Upper lobe of left lung (tissue), 6 donors: ENCODE measurements around the gene MAST4. TPM values are rescaled to one million over a fixed set of nuclear protein-coding genes. Genes with fewer than 3 reads are reported as not detected.

Experiments used
- ATAC-seq, 2 donors: fragments of 200-7000 bp; cut with Tn5 transposase; one replicate each; pipeline ENCODE4 v1.9.1; 2022; ENCODE audit warnings: mild to moderate bottlenecking in 2 of 2, moderate library complexity in 2 of 2; ENCODE audit not compliant: low FRiP score in 2 of 2
- DNase-seq, 2 donors: peaks; one replicate each; pipeline ENCODE4 v3.0.0-alpha.2; 2019 to 2020
- H3K27ac ChIP-seq, 4 donors: fragments of 200-600 bp; sonication (generic); one replicate each; pipeline ENCODE4 v1.5.1; 2016 to 2019
- H3K27me3 ChIP-seq, 4 donors: fragments of 200-600 bp; sonication (generic); one replicate each; pipeline ENCODE4 v1.5.1; 2017 to 2019
- H3K36me3 ChIP-seq, 4 donors: fragments of 200-600 bp; sonication (generic); one replicate each; pipeline ENCODE4 v1.5.1; 2016 to 2019
- H3K4me1 ChIP-seq, 4 donors: fragments of 200-600 bp; sonication (generic); one replicate each; pipeline ENCODE4 v1.5.1; 2018 to 2019
- H3K4me3 ChIP-seq, 4 donors: fragments of 200-600 bp; sonication (generic); one replicate each; pipeline ENCODE4 v1.5.1; 2017 to 2019; ENCODE audit warnings: mild to moderate bottlenecking in 2 of 4, moderate library complexity in 1 of 4
- H3K9me3 ChIP-seq, 4 donors: fragments of 200-600 bp; sonication (generic); one replicate each; pipeline ENCODE4 v1.5.1; 2018 to 2019
- CTCF ChIP-seq, 6 experiments: fragments of 450-650 bp in 4 of 6; fragments of 200-600 bp in 2 of 6; sonication (generic) in 2 of 6; IDR thresholded peaks; one replicate each; pipeline ENCODE4 v1.5.1; 2016 to 2019; ENCODE audit warnings: antibody characterized with exemption in 6 of 6
- EP300 ChIP-seq, 4 donors: sonication (generic); formaldehyde crosslinking; IDR thresholded peaks; one replicate each; pipeline ENCODE4 v1.5.1; 2017; ENCODE audit warnings: antibody characterized with exemption in 4 of 4, control low read depth in 2 of 4
- POLR2A ChIP-seq, 4 donors: fragments of 450-650 bp; IDR thresholded peaks; one replicate each; pipeline ENCODE4 v1.5.1; 2016 to 2017; ENCODE audit warnings: antibody characterized with exemption in 4 of 4, mild to moderate bottlenecking in 2 of 4
- POLR2AphosphoS5 ChIP-seq, 2 donors: sonication (generic); formaldehyde crosslinking; IDR thresholded peaks; one replicate each; pipeline ENCODE4 v1.5.1; 2017; ENCODE audit warnings: antibody characterized with exemption in 2 of 2
- WGBS, 2 donors: methylation state at CpG; one replicate each; pipeline ENCODE4 v1.1.5; 2017 to 2018; 5-methylcytosine and 5-hydroxymethylcytosine counted together
- total RNA-seq, 6 donors: library from RNA; depleted of rRNA in 4 of 6; stranded (reverse); fragments of >200 nt in 4 of 6; gene quantifications; one replicate each; pipeline versions ENCODE4 v1.1.0 to v1.2.1, GENCODE V29; 2016 to 2021
- donor health status: DM: no; HTN: no; CAD: no; lungs with moderate emphysema.
- donor health status: DM: no; HTN: yes; CAD: no; lungs with severe emphysema.

The MAST4 gene
- total RNA-seq, 6 donors from 2014 or later = 44.8 to 229 (median 66.4) TPM

- TF ChIP-seq POLR2A (IDR thresholded peaks at IDR 0.05) (no peak), CTCF (IDR thresholded peaks at IDR 0.05) (no peak), EP300 (IDR thresholded peaks at IDR 0.05) (no peak), POLR2AphosphoS5 (IDR thresholded peaks at IDR 0.05) (no peak)
- Histone ChIP-seq H3K36me3 (no peaks in the 10 kb centered on the region), H3K4me3 (no peak overlapping the region), H3K27ac (no peak overlapping the region), H3K9me3 (no peaks in the 10 kb centered on the region), H3K4me1 (peaks cover 5 to 21% (median 11%) of the 10 kb centered on the region in 4 donors), H3K27me3 (no peaks in the 10 kb centered on the region)
- whole genome bisulfite sequencing, 2 donors = 64 to 73% methylated on average over 4 of the region's 4 CpGs
- ATAC-seq (no peak), DNase-seq (no peak)
Observed at GRCh38 chr5:66889056-66889455, 292.9 kb downstream of the MAST4 start.

GRCh38 chr5:66889524-66889923 is 293.3 kb downstream of the MAST4 start:
- no peaks in the 10 kb centered on the region for H3K9me3 ChIP-seq
- TF ChIP-seq POLR2A (IDR thresholded peaks at IDR 0.05) (no peak), POLR2AphosphoS5 (IDR thresholded peaks at IDR 0.05) (no peak), CTCF (IDR thresholded peaks at IDR 0.05) (no peak), EP300 (IDR thresholded peaks at IDR 0.05) (no peak)
- no peaks in the 10 kb centered on the region for H3K36me3 ChIP-seq
- H3K27me3 ChIP-seq = no peaks in the 10 kb centered on the region
- ATAC-seq = no peak
- H3K4me3 ChIP-seq = no peak overlapping the region
- peak overlapping the region in 1 of 4 donors; percentile 22 for H3K27ac ChIP-seq
- DNase-seq = peak in 1 of 2 donors; percentile 31
- WGBS, 2 donors = 60% methylated on average over 4 of the region's 4 CpGs
- peaks cover 3 to 21% (median 10%) of the 10 kb centered on the region in 4 donors for H3K4me1 ChIP-seq

GRCh38 chr5:66891184-66891925 is 295.2 kb downstream of the MAST4 start:
- Histone ChIP-seq H3K9me3 (no peaks in the 10 kb centered on the region), H3K27me3 (no peaks in the 10 kb centered on the region), H3K4me3 (no peak overlapping the region), H3K27ac (peak overlapping the region in 3 of 4 donors; percentile 7 to 67 (median 62)), H3K36me3 (no peaks in the 10 kb centered on the region), H3K4me1 (peaks cover 0 to 21% (median 10%) of the 10 kb centered on the region in 4 donors)
- ATAC-seq (peak; percentile 53 to 86), DNase-seq (peak in 1 of 2 donors; percentile 51)
- TF ChIP-seq EP300 (IDR thresholded peaks at IDR 0.05) (peak in 2 of 4 donors; percentile 10 to 91), POLR2A (IDR thresholded peaks at IDR 0.05) (no peak)
- WGBS, 2 donors = 54 to 58% methylated on average over 3 of the region's 3 CpGs

GRCh38 chr5:66892716-66893115 is 296.5 kb downstream of the MAST4 start:
- WGBS, 2 donors = 80 to 83% methylated on average over 3 of the region's 3 CpGs
- TF ChIP-seq POLR2A (IDR thresholded peaks at IDR 0.05) (no peak), POLR2AphosphoS5 (IDR thresholded peaks at IDR 0.05) (no peak), CTCF (IDR thresholded peaks at IDR 0.05) (no peak), EP300 (IDR thresholded peaks at IDR 0.05) (no peak)

GRCh38 chr5:66894480-66895240 is 298.5 kb downstream of the MAST4 start:
- peak in 1 of 2 donors; percentile 28 for ATAC-seq

More at GRCh38 chr5:66892716-66893115, 296.5 kb downstream of the MAST4 start:
- no peak overlapping the region for H3K4me3 ChIP-seq
- H3K9me3 ChIP-seq = no peaks in the 10 kb centered on the region
- peaks cover 0 to 21% (median 10%) of the 10 kb centered on the region in 4 donors for H3K4me1 ChIP-seq
- DNase-seq (no peak), ATAC-seq (no peak)
- H3K27me3 ChIP-seq = no peaks in the 10 kb centered on the region
- H3K27ac ChIP-seq = no peak overlapping the region
- no peaks in the 10 kb centered on the region for H3K36me3 ChIP-seq

More at GRCh38 chr5:66894480-66895240, 298.5 kb downstream of the MAST4 start:
- H3K9me3 ChIP-seq = no peaks in the 10 kb centered on the region
- no peak overlapping the region for H3K27ac ChIP-seq
- H3K4me1 ChIP-seq = peaks cover 0 to 17% (median 10%) of the 10 kb centered on the region in 4 donors
- peak in 1 of 4 donors; percentile 16 for TF ChIP-seq EP300 (IDR thresholded peaks at IDR 0.05)
- no peak for TF ChIP-seq CTCF (IDR thresholded peaks at IDR 0.05)
- 96 to 98% methylated on average over 3 of the region's 3 CpGs for WGBS, 2 donors
- H3K36me3 ChIP-seq = no peaks in the 10 kb centered on the region
- H3K4me3 ChIP-seq = no peak overlapping the region
- H3K27me3 ChIP-seq = no peaks in the 10 kb centered on the region
- DNase-seq = no peak
